Bone marrow (tissue), 2 donors: Measurements from ENCODE around the gene PODXL2.
"Not testable (repeated sequence)": the region's sequence is repeated elsewhere in the genome, so short reads cannot be mapped to it uniquely, and the experiment has no call there.

Experiments used
- DNase-seq, 2 donors: peaks; one replicate each; lab custom pipeline; 2025; lab: John Stamatoyannopoulos, UW

The PODXL2 gene

GRCh38 chr3:127605547-127605946 lies 23.4 kb upstream of the PODXL2 start:
- not testable (repeated sequence) for DNase-seq

DNA sequence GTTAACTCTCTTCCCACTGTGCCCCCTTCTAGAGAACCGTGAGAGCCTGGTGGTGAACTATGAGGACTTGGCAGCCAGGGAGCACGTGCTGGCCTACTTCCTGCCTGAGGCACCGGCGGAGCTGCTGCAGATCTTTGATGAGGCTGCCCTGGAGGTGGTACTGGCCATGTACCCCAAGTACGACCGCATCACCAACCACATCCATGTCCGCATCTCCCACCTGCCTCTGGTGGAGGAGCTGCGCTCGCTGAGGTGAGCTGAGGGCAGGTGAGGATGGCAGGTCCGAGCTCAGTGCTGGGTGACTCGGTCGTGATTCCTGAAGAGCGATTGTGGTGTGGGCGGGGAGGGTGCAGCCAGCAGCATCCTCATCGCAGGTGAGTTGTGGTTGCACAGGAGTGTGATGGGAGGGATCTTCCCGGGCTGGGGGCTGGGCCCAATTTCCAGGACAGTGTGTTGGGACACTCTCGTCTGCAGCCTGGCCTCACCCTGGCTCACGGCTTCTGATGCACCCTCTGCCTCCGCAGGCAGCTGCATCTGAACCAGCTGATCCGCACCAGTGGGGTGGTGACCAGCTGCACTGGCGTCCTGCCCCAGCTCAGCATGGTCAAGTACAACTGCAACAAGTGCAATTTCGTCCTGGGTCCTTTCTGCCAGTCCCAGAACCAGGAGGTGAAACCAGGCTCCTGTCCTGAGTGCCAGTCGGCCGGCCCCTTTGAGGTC lies 22.7 kb upstream of the PODXL2 start:
- no peak for DNase-seq

GRCh38 chr3:127606981-127607595 lies 21.9 kb upstream of the PODXL2 start:
- no peak for DNase-seq

DNA sequence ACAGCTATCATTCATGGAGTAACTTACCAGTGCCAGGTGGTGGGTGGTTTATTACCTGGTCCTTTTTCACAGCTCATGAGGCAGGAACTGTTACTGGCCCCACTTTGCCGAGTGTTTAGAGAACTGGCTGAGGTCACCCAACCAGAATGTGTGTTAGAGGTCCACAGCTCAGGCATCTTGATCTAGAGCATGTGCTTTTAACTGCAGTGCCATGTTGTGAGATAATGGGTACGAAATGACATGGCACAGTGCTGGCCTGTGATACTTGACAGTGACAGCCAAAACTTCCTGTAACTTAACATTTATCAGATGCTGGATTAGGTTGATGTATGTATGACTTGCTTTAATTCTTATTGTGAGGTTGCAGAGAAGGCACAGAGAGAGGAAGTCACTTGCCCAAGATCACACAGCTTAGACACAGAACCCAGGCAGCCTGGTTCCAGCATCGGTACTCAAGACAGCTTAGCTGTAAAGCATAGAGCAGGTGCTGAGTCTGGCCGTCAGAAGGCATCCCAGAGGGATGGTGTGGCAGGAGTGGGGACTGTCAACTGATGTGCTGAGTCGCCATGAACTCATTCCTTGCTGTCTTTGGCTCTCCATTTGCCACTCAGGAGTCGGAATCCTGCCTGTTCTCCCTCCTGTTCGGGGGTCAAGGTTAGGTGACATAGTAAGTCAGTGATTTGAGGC lies 21.2 kb upstream of the PODXL2 start:
- no peak for DNase-seq

GRCh38 chr3:127608362-127608718 lies 20.6 kb upstream of the PODXL2 start:
- DNase-seq: no peak

- DNase-seq: no peak
Observed at GRCh38 chr3:127610105-127610504, 18.9 kb upstream of the PODXL2 start.

- no peak for DNase-seq
Observed at GRCh38 chr3:127611251-127611650, 17.7 kb upstream of the PODXL2 start.

DNA sequence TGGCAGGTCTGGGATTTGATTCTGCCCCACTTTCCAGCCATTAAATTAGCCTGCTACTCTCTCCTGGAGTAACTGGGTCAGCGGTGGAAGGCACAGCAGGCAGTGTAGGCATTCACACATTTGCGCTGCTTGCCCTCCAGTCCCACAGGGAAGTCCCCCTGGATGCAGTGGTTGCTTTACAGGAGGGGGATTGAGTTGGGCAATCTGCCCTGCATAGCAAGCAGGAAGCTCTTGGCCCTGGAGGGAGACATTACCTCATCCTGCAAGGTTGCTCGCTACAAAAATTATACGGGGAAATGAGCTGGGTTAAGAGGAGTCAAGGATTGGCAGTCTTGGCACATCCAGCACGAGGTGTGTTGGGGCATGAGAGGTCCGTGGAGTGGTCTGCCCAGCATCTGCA lies 16.0 kb upstream of the PODXL2 start:
- DNase-seq: no peak

- no peak for DNase-seq
Observed at GRCh38 chr3:127613406-127613805, 15.6 kb upstream of the PODXL2 start.

GRCh38 chr3:127614928-127615589 lies 13.9 kb upstream of the PODXL2 start:
- DNase-seq: no peak

DNA sequence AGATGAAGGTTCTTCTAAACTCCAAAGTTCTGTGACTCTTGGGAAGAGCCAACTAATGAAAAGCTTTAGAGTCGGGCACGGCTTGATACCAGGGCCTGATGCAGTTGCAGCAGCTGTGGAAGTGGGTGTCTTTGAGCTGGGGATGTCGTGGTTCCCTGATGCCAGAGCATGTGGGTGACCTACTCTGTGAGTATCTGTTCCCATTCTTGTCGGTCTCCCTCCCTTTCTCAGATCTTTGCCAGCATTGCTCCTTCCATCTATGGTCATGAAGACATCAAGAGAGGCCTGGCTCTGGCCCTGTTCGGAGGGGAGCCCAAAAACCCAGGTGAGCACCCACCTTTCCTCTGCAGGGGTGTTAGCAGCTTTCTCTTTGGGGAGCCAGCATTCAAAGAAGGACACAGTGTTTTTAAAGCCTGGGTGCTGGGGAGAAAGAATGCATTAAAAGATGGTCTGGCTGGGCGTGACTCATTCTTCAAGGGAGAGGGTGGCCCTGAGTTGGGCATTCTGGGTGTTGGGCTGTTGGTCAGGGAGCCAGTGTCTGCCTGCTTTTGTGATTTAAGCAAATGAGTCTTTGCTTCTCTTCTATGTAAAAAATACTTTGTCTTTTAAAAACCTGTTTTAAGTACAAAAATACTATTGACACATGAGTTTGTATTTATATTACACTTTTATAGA lies 13.2 kb upstream of the PODXL2 start:
- no peak for DNase-seq

DNA sequence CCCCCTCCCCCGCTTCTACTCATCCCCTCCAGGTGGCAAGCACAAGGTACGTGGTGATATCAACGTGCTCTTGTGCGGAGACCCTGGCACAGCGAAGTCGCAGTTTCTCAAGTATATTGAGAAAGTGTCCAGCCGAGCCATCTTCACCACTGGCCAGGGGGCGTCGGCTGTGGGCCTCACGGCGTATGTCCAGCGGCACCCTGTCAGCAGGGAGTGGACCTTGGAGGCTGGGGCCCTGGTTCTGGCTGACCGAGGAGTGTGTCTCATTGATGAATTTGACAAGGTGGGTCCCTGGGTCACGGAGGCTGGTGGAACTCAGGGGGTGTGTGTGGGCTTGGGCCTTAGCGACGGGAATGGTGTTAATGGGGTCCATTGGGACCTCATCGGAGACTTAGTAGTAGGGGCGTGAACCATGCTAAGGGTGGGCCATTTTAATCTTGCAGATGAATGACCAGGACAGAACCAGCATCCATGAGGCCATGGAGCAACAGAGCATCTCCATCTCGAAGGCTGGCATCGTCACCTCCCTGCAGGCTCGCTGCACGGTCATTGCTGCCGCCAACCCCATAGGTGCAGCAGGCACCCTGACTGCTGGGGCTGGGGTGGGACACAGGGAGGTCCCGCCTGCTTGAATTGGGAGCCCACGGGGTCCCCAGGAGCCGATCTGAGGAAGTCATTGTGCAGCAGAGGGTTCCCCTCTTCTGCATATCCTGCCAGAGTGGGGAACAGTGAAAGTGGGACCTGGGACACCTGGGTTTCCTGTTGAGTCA lies 12.0 kb upstream of the PODXL2 start:
- DNase-seq: no peak

DNA sequence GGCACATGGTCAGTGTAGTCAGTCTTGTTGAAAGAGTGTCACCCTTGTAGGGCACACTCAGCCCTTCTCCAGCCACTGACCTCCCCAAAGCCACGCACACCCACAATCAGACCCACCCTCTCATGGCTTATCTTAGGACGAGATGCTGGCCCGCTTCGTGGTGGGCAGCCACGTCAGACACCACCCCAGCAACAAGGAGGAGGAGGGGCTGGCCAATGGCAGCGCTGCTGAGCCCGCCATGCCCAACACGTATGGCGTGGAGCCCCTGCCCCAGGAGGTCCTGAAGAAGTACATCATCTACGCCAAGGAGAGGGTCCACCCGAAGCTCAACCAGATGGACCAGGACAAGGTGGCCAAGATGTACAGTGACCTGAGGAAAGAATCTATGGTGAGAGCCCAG lies 10.1 kb upstream of the PODXL2 start:
- DNase-seq: no peak

DNA sequence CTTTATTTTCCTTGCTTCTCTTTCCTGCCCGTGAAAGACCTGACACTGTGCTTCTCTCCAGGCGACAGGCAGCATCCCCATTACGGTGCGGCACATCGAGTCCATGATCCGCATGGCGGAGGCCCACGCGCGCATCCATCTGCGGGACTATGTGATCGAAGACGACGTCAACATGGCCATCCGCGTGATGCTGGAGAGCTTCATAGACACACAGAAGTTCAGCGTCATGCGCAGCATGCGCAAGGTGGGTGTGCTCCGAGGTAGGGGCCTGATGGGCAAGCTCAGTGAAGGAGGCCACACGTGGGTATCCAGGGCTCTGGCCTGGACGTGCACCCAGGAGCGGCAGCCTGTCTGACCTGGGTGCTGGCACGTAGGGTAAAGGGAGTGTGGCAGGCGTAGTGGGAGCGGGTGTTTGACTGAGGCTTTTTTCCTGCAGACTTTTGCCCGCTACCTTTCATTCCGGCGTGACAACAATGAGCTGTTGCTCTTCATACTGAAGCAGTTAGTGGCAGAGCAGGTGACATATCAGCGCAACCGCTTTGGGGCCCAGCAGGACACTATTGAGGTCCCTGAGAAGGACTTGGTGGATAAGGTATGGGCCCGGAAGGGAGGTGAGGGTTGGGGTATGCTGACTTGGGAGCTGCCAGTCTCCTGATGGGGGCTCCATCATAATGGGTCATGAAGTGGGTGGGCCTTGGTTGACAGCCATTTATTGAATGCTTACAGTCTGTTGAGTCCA lies 8.2 kb upstream of the PODXL2 start:
- no peak for DNase-seq

DNA sequence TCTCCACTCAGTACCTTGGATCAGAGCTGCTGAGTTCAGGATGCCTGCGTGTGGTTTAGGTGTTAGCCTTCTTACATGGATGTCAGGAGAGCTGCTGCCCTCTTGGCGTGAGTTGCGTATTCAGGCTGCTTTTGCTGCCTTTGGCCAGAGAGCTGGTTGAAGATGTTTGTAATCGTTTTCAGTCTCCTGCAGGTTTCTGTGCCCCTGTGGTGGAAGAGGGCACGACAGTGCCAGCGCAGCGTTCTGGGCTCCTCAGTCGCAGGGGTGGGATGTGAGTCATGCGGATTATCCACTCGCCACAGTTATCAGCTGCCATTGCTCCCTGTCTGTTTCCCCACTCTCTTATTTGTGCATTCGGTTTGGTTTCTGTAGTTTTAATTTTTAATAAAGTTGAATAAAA lies 7.0 kb upstream of the PODXL2 start:
- no peak for DNase-seq

DNA sequence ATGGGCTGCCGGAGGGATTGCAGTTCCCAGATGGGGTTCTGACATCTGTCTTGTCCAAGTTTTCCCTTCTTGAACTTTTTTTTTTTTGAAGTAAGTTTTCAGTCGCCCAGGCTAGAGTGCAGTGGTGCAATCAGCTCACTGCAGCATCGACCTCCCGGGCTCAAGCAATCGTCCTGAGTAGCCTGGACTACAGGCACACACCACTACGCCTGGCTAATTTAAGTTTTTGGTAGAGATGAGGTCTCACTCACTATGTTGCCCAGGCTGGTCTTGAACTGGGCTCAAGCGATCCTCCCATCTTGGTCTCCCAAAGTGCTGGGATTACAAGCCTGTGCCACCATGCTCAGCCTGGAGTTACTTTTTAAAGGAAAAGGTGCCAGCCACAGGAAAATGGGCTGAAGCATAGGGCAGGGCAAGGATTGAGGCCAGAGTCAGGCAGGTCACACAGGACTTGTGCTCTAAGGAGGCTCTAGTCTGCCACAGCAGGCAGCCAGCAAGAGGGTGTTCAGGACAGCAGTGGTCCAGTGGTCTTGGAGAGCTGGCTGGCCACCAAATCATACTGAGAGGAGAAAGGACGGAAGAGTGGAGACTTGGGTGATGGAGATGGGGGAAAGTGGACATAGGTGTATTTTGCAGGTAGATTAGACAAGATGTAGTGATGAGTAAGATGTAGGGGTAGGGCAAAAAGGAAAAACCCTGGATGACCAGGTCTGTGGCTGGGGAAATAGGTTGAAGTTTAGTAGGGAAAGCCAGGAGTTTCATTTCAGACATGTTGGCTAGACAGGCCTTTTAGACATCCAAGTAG lies 6.0 kb upstream of the PODXL2 start:
- DNase-seq: no peak

GRCh38 chr3:127624063-127624462 lies 4.9 kb upstream of the PODXL2 start:
- DNase-seq: no peak

- DNase-seq: no peak
Observed at GRCh38 chr3:127625821-127626220, 3.2 kb upstream of the PODXL2 start.

GRCh38 chr3:127628426-127628787 lies 578 bp upstream of the PODXL2 start:
- no peak for DNase-seq
